Fibroblast of lung (primary cell): ENCODE data around the gene FGGY. TPM values are rescaled to one million over a fixed set of nuclear protein-coding genes. Genes with fewer than 3 reads are reported as not detected.
A peak's percentile ranks its signal among the peaks of the same experiment; 100 is the strongest.

ENCODE experiments used
- DNase-seq, 2 donors: peaks; one replicate each; pipeline versions ENCODE4 v3.0.0 to v3.0.0-alpha.2; 2010; ENCODE audit warnings: low read depth in 2 of 2
- H2AFZ ChIP-seq: 2 replicates; pipeline ENCODE4 v1.5.1; 2012; ENCODE audit warnings: low read length, control low read depth, inconsistent platforms
- H3K27ac ChIP-seq: 2 replicates; pipeline ENCODE4 v1.5.1; 2011; ENCODE audit warnings: low read length, control low read depth; ENCODE audit not compliant: insufficient read depth
- H3K27me3 ChIP-seq: 2 replicates; pipeline ENCODE4 v1.5.1; 2011; ENCODE audit warnings: mild to moderate bottlenecking, low read length; ENCODE audit not compliant: control insufficient read depth, insufficient read depth
- H3K36me3 ChIP-seq: 2 replicates; pipeline ENCODE4 v1.5.1; 2011; ENCODE audit warnings: low read length; ENCODE audit not compliant: control insufficient read depth, insufficient read depth
- H3K4me1 ChIP-seq: 2 replicates; pipeline ENCODE4 v1.5.1; 2011; ENCODE audit warnings: low read length; ENCODE audit not compliant: control insufficient read depth, insufficient read depth; ENCODE audit errors: extremely low read depth
- H3K4me2 ChIP-seq: 2 replicates; pipeline ENCODE4 v1.5.1; 2011; ENCODE audit warnings: low read length, control low read depth; ENCODE audit not compliant: insufficient read depth; ENCODE audit errors: extremely low read depth
- H3K4me3 ChIP-seq, 4 experiments: fragments of 200-600 bp in 1 of 4; sonication (generic) in 1 of 4; replicated peaks in 1 of 4; 2 replicates each; pipeline ENCODE4 v1.5.1; 2011 to 2016; ENCODE audit warnings: low read length in 4 of 4, low read depth in 3 of 4, mild to moderate bottlenecking in 3 of 4, control low read depth in 2 of 4, inconsistent platforms in 1 of 4, mixed read lengths in 1 of 4; ENCODE audit not compliant: insufficient read depth in 1 of 4; ENCODE audit errors: control extremely low read depth in 1 of 4
- H3K79me2 ChIP-seq: 2 replicates; pipeline ENCODE4 v1.5.1; 2012; ENCODE audit warnings: mild to moderate bottlenecking, low read length, inconsistent platforms; ENCODE audit not compliant: control insufficient read depth, insufficient read depth
- H3K9ac ChIP-seq: 2 replicates; pipeline ENCODE4 v1.5.1; 2011; ENCODE audit warnings: mild to moderate bottlenecking, low read length, control low read depth; ENCODE audit not compliant: insufficient read depth
- H3K9me3 ChIP-seq: 2 replicates; pipeline ENCODE4 v1.5.1; 2012; ENCODE audit warnings: low read depth, low read length; ENCODE audit not compliant: control insufficient read depth, insufficient read depth
- H4K20me1 ChIP-seq: 2 replicates; pipeline ENCODE4 v1.5.1; 2011; ENCODE audit warnings: low read length; ENCODE audit not compliant: control insufficient read depth, insufficient read depth; ENCODE audit errors: extremely low read depth
- CTCF ChIP-seq, 2 donors: IDR thresholded peaks in 1 of 2; conservative IDR thresholded peaks in 1 of 2; 1 replicate in 1 of 2; 2 replicates in 1 of 2; pipeline ENCODE4 v1.5.1; 2011 to 2012; ENCODE audit warnings: low read length in 2 of 2, control low read depth in 1 of 2, inconsistent platforms in 1 of 2, low read depth in 1 of 2, mild to moderate bottlenecking in 1 of 2
- EZH2 ChIP-seq: IDR thresholded peaks from 2 replicates; pipeline ENCODE4 v1.5.1; 2012; ENCODE audit warnings: low read length, control low read depth, mild to moderate bottlenecking; ENCODE audit errors: missing control alignments
- polyA plus RNA-seq, 2 donors: library from polyadenylated mRNA; depleted of rRNA in 1 of 2; stranded (reverse) in 1 of 2; unstranded in 1 of 2; fragments of >200 nt; gene quantifications; 2 replicates each; pipeline ENCODE4 v1.2.1, GENCODE V29; 2011 to 2012; ENCODE audit warnings: missing spikeins in 1 of 2
- total RNA-seq: library from RNA; depleted of rRNA; stranded (reverse); fragments of >200 nt; gene quantifications from 2 replicates; pipeline ENCODE4 v1.2.1, GENCODE V29; 2014

Gene FGGY
- total and polyA plus RNA-seq, 2 donors (not counting 1 experiment from before 2014, with no cell fraction given), result 9.5 to 32.4 TPM

- H3K9ac ChIP-seq, result no peak overlapping the region
- H3K9me3 ChIP-seq, result no peaks in the 10 kb centered on the region
- peaks cover 3% of the 10 kb centered on the region for H3K4me1 ChIP-seq
- no peak for DNase-seq
- no peaks in the 10 kb centered on the region for H3K36me3 ChIP-seq
- H3K27ac ChIP-seq, result no peak overlapping the region
- H2AFZ ChIP-seq, result no peak overlapping the region
- H3K4me3 ChIP-seq, result no peak overlapping the region
- H4K20me1 ChIP-seq, result no peaks in the 10 kb centered on the region
- H3K4me2 ChIP-seq, result no peak overlapping the region
- TF ChIP-seq EZH2, result no peak
- TF ChIP-seq CTCF (conservative IDR thresholded peaks at IDR 0.05 in 1 of 2, IDR thresholded peaks at IDR 0.05 in 1 of 2; ENCODE audit: low read depth in 1 of 2, low read length in 2 of 2), result no peak
- H3K27me3 ChIP-seq, result no peaks in the 10 kb centered on the region
- no peaks in the 10 kb centered on the region for H3K79me2 ChIP-seq
Measured at GRCh38 chr1:59667020-59667419, 370.1 kb downstream of the FGGY start.

- H3K9me3 ChIP-seq, result no peaks in the 10 kb centered on the region
- H3K4me1 ChIP-seq, result peaks cover 3% of the 10 kb centered on the region
- H2AFZ ChIP-seq, result no peak overlapping the region
- no peaks in the 10 kb centered on the region for H4K20me1 ChIP-seq
- H3K27ac ChIP-seq, result no peak overlapping the region
- DNase-seq, result peak; percentile 30 to 77
- H3K9ac ChIP-seq, result no peak overlapping the region
- H3K36me3 ChIP-seq, result no peaks in the 10 kb centered on the region
- TF ChIP-seq CTCF (conservative IDR thresholded peaks at IDR 0.05 in 1 of 2, IDR thresholded peaks at IDR 0.05 in 1 of 2; ENCODE audit: low read depth in 1 of 2, low read length in 2 of 2), result no peak
- no peak for TF ChIP-seq EZH2
- no peaks in the 10 kb centered on the region for H3K27me3 ChIP-seq
- peak overlapping the region; percentile 0 for H3K4me2 ChIP-seq
- H3K4me3 ChIP-seq, result no peak overlapping the region
- H3K79me2 ChIP-seq, result no peaks in the 10 kb centered on the region
Measured at GRCh38 chr1:59669752-59670312, 372.9 kb downstream of the FGGY start.

- no peaks in the 10 kb centered on the region for H3K9me3 ChIP-seq
- no peak overlapping the region for H3K27ac ChIP-seq
- no peak for DNase-seq
- H3K36me3 ChIP-seq, result no peaks in the 10 kb centered on the region
- no peak overlapping the region for H3K4me2 ChIP-seq
- no peaks in the 10 kb centered on the region for H4K20me1 ChIP-seq
- TF ChIP-seq CTCF (conservative IDR thresholded peaks at IDR 0.05 in 1 of 2, IDR thresholded peaks at IDR 0.05 in 1 of 2; ENCODE audit: low read depth in 1 of 2, low read length in 2 of 2) (no peak), EZH2 (no peak)
- H3K79me2 ChIP-seq, result no peaks in the 10 kb centered on the region
- peaks cover 3% of the 10 kb centered on the region for H3K4me1 ChIP-seq
- H3K9ac ChIP-seq, result no peak overlapping the region
- no peaks in the 10 kb centered on the region for H3K27me3 ChIP-seq
- H3K4me3 ChIP-seq, result no peak overlapping the region
- no peak overlapping the region for H2AFZ ChIP-seq
Measured at GRCh38 chr1:59670662-59671061, 373.8 kb downstream of the FGGY start.
